ENCODE data around the gene C13orf42.

C13orf42 gene

DNA sequence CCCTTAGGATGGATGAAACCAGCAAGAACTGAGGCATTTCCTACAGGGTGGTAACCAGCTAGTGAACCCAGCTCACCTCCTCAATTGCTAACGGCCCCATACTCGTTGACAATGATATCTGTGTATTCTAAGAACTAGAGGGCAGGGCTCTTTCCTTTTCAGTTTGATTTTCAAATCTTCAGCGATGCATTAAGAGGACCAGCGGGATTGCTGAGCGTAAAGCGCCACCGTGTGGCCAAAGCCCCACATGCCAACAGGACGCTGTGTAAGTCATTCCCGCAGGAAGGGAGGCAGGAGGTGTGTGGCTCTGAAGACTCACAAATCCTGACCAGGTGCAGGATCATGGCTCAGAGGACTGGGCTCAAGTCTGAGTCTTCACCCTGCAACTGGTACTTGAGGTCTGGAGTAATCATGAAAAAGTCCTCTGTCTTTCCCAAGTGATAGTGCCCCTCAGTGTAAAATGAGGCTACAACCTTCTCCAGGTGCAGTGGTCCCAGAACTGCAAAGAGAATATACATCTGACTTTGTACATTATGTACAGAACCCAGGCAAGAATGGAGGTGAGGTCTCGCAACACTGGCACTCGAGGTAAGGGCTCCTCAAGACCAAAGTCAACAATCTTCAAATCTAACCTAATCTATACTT is 40.9 kb downstream of the C13orf42 start:
- H3K4me3 ChIP-seq (ENCODE audit: low read depth, low read length): no peak overlapping the region
- DNase-seq (ENCODE audit: low read depth): peak; percentile 27

DNA sequence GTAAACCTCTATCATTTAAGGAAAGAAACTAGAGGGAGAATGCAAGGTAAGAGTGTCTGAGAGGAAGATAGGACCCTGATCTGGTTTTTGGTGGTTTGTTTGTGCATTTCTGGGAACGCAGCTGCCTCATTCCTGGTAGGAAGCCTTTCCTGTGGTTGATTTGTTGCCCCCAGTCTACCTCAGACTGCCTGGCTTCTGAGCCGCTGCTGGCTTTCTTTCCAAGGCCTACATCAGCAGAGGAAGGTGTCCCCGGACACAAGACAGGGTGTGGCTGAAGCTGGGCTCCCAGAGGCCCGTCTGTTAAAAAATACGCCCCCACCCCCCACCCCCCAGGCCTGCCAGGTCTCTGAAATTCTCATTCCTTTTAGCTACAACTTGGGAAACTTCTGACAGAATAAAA is 42.6 kb downstream of the C13orf42 start:
- no peak overlapping the region for H3K4me3 ChIP-seq (ENCODE audit: low read depth, low read length)
- DNase-seq (ENCODE audit: low read depth): no peak

DNA sequence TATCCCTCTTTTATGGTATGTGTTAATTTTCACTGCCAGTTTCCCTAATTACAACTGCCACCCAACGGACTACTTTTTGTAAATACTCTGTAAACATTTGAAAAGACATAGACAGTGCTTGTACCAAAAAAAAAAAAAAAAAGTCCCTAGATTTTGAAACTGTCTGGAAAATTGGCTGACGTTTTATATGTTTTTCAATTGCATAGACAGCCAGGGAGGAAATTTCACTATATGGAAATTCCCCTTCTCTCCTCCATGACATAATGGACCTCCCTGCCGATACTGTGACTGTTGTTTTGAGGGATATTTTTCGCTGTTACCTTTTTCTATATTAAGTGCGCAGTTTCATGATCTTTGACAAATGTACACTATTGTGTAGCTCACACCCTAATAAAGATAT is 43.4 kb downstream of the C13orf42 start:
- no peak overlapping the region for H3K4me3 ChIP-seq (ENCODE audit: low read depth, low read length)
- no peak for DNase-seq (ENCODE audit: low read depth)

DNA sequence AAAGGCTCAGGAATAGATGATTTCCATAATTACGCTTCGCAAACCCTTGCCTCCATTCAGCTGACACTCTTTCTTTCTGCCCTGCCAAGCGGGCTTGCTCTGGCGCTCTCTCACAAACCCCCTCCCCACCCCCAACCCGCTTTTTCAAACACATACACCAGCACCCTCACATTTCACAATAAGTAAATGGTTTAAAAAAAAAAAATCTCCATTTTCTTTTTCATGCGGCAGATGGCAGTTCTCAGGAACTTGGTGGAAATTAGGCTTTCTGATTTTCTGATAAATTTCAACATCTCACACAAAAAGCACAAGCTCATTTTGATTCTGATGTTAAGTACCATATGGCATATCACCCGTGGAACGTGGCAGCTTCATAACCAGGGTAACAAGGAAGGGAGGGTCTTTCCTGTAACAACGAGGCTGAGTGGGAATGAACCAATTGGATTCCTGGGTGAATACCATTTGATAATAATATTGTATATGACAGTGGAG is 43.8 kb downstream of the C13orf42 start:
- DNase-seq (ENCODE audit: low read depth): no peak
- no peak overlapping the region for H3K4me3 ChIP-seq (ENCODE audit: low read depth, low read length)

DNA sequence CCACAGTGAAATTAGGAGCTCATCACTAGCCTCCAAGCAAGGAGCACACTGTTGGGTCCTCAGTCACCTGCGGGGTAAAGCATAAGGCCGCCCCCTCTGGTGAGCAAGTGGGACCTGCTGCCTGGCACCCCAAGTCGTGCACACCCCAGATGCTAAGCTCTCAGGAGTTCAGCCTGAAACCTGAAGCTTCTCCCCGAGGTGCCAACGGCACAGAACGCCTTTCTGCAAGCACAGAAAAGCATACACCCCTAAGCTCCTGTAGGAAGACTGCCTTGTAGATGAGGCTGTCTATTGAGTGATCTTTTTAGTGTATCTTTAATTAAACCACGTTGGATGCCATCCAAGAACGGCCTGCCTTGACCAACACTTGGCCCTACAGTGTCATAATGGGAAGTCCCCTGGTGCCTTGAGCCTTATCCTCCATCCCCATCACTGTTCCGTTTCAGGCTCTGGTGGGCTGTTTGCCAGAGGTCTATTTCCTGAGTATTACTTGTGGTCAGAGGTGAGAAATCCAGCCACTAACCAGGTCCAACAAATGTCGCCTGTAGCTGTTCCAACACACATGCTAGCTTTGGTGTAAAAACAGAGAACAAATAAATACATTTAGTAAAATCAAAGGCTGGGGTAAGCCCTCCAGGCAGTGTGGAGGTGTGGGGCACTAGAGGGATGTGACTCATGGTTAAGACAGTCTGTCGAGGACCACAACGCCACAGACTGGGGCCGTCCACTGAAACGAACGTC is 44.8 kb downstream of the C13orf42 start:
- DNase-seq (ENCODE audit: low read depth): no peak
- no peak overlapping the region for H3K4me3 ChIP-seq (ENCODE audit: low read depth, low read length)

DNA sequence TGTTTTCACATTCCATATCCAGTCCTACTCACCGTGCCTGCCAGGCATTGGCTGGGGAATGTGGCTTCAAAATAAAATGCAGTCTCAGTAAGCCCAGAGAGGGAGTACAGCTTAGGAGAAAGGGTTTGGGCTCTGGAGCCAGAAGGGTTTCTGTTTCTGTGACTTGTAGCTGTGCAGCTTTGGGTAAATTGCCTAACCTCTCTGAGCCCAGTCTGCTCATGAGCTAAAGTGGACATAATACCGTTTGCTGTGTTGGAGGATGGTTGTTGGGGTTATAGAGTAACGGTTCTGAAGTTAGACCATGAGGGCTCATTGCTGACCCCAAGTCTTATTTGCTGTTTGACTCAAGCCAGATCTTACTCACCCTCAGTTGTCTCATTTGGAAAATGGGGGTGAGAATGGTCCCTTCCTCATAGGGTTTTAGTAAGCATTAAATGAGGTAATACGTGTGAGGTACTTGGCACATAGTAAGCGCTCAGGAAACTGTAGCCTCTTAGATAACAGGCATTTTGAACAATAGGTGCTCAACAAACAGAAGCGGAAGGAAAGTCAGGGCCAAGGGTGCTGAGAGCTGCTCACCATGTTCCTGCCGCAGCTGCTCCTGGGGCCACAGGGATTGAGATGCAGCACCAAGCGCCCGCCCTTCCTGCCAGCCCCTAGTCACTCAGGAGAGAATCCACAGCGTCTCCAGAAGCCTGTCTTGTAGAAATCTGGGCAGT is 45.5 kb downstream of the C13orf42 start:
- no peak for DNase-seq (ENCODE audit: low read depth)
- no peak overlapping the region for H3K4me3 ChIP-seq (ENCODE audit: low read depth, low read length)

DNA sequence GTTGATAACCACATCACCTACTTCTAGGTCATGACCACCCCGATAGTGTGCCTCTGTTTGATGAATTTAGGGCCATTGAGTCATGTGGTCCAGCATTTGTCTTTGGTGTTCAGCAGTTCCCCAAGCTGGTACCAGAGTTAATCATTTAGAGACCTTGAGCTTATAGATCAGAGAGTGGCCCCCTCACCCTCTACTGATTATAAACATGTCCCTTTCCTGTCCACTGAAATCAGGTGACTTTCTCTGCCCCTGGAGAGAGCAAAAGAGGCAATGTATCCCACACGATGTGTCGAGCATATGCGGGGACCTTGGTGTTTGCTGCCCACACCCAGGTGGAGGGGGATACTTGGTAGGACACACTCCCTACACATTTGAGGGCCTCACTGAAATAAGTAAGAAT is 46.3 kb downstream of the C13orf42 start:
- no peak overlapping the region for H3K4me3 ChIP-seq (ENCODE audit: low read depth, low read length)
- no peak for DNase-seq (ENCODE audit: low read depth)

DNA sequence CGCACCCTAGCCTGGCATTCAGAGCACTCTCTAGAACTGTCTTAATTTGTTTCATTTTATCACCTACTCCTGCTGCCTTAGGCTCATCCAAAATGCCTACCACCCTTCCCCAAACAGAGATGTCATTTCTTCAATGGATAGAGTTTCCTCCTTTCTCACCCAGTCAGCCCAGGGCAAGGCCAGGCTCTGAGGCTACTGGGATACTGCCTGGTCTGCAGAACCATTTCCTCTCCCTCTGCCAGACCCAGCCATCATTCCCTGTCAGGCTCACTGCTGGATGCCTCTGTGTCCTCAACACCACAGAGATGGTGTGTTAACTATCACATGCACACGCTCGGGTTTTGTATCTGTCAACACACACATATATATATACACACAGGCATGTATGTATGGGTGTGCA is 47.2 kb downstream of the C13orf42 start:
- H3K4me3 ChIP-seq (ENCODE audit: low read depth, low read length): no peak overlapping the region
- DNase-seq (ENCODE audit: low read depth): no peak

DNA sequence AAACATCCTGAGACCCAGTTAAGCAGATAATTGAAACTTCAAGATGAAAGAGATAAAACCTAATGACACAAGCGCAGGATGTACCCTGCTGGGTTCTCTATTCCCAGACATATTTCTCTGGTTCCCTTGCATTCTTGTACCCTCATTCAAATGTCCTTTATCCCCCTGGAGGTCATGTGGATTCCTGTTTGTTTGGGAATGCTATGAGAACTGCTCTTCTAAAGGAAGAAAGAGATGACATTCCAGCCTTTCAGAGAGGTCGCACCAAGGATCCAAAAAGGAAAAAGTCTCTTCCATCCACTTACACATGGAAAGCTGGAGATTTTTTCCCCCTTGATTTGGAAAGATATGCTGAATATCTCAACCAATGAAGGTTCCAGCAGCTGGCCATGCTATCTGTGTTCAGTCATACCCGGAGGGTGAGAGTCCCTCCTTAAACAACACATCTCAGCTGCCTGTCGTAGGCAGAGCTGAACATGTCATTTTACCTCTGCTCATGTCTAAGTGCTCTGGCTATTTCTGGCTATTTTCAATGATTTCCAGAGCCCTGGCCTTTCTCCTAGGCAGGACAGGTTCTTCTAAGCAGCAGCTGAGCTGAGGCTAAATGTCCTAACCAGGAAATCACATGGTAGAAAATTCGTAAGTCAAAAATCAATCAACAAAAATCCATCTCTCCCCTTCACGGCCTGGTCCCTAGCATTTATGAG is 52.5 kb downstream of the C13orf42 start:
- DNase-seq (ENCODE audit: low read depth): no peak
- H3K4me3 ChIP-seq (ENCODE audit: low read depth, low read length): no peak overlapping the region

DNA sequence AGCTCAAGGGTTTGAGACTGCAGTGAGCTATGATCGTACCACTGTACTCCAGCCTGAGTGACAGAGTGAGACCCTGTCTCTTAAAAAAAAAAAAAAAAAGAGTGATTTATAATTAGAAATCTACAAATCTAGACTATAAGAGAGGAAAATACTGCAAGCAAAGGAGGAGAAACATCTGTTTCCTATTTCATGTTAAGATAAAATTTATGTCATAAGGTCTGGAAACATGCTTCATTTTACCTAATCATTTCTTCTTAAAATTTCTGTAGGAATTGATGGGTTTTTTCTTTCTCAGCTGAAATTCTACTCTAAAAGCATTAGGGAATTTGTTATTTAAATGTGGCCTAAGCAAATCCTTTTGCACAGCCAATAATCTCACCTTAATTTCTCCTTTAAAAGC is 53.2 kb downstream of the C13orf42 start:
- no peak overlapping the region for H3K4me3 ChIP-seq (ENCODE audit: low read depth, low read length)

DNA sequence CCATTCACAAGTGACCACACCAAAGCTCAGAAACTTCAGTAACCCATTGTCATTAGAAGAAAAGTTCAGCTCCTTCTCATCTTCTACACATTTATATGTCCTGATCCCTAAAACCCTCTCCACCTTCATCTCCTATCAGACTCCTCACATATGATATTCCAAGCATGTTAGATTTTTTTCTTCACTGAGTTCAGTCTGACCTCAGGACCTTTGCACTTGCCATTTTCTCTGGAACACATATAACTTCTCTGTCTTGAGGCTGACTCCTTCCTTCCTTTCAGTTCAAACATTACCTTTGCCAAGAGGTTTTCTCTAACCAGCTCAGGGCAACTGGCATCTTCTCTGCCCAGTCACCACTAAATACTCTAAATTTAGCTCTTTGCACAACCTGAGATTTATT is 54.1 kb downstream of the C13orf42 start:
- no peak overlapping the region for H3K4me3 ChIP-seq (ENCODE audit: low read depth, low read length)
- no peak for DNase-seq (ENCODE audit: low read depth)

More for the DNA sequence above, 53.2 kb downstream of the C13orf42 start:
- no peak for DNase-seq (ENCODE audit: low read depth)

DNA sequence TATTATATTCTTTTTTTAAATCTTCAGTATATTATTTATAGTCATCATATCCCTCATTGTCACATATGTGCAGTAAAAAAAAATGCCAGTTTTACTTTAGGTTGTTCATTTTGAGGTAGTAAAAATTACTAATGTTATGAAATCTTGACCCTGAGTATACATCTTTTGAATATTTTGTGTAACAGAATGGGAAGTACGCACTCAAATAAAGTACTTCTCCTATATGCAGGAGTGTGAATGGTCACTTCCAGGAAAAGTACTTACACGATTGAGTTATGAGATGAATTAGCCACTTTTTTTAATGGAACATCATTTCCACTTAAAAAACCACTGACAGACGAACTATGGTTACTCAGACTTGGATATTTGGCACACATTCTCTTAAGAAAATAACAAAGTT is 58.5 kb downstream of the C13orf42 start:
- H3K4me3 ChIP-seq (ENCODE audit: low read depth, low read length): no peak overlapping the region
- DNase-seq (ENCODE audit: low read depth): no peak

DNA sequence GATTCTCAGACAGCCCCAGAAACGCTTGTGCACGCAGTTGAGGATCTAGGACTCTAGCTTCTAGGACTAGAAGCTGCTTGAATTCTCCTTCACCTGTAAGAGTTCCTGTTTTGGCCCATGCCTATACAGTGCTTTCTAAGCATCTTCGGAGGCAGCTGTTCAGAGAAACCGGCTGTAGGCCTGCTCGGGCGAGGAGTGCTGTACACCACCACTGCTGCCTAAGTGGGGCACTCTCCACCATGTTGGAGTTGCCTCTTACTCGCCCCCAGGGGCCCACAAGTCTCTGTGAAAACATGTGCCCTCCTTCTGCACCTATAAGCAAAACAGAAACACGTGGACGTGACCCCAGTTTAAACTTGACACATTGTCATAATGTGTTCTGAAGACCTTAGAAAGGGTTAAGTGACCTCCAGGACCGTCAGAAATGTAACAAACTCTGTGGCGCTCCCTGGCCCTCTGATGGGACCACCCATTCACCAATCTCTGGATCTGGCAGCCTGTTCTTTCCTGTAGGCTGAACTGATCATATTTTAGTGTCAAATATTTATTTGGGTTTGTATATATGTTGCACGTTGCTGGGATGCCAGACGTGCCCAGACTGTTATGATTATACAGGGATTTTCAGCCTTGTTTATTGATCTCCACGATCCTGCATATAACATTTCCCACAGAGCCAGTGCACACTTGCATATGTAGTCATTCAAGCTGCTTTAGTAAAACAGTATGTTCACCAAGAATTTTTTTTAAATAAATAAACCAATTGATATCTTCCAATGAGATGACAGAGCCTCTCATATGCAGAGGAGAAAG is 60.8 kb downstream of the C13orf42 start:
- DNase-seq (ENCODE audit: low read depth): no peak
- H3K4me3 ChIP-seq (ENCODE audit: low read depth, low read length): no peak overlapping the region

DNA sequence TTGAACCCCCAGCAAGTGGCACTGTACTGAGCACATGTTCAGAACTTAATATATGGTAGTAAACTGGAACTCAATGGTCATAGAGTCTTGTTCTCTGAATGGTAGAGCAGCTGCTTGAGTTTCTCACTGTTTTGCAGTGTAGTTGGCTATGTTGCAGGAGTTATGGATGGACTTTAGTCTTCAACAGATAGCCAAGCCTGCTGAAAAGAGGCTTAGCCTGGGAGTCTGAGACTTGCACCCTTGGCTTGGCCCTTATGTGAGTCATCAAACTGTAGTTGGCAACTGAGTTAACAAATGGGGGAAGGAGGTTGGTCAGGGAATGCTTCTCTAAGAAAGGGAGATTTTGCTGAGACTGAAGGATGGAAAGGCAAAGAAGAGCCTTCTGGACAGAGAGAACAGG is 62.5 kb downstream of the C13orf42 start:
- no peak overlapping the region for H3K4me3 ChIP-seq (ENCODE audit: low read depth, low read length)
- no peak for DNase-seq (ENCODE audit: low read depth)

DNA sequence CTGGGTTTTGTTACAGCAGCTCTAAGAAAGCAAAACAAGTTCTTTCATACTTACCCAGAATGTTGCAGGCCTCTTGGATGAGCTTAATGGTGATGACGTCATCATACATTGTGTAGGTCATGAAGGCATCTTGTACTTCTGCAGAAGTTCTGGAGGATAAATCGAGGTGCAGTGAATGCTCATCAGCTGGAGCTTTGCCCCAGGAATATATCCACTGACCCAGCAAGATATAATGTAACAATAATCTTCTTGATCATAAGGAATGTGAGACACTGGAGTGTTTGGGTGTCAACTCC is 63.0 kb downstream of the C13orf42 start:
- H3K4me3 ChIP-seq (ENCODE audit: low read depth, low read length): no peak overlapping the region
- no peak for DNase-seq (ENCODE audit: low read depth)

DNA sequence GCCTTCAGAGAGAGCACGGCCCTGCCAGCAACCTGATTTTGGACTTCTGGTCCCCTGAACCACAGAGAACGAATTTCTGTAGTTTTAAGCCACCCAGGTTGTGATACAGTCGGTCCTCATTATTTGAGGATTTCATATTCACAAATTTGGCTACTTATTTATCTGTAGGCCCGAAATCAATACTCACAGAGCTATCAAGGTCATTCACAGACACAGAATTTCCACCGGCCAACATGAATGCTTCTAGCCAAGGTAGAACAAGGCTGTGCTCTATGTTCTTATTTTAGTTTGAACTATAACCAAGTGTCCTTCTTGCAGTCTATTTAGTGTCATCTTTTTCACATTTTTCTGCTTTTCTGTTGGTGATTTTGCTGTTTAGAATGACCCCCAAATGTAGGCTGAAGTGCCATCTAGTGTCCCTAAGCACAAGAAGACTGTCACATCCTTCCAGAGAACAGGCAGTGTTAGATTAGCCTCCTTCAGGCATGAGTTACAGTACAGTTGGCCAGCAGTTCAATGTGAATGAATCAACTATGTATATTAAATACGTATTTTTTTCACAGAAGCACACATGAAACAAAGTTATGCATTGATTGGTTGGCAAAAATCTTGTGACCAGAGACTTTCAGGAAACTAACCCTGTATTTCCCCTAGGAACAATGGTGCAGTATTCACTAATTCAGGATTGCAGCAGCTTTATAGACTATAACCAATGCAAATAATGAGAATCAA is 63.5 kb downstream of the C13orf42 start:
- no peak for DNase-seq (ENCODE audit: low read depth)

DNA sequence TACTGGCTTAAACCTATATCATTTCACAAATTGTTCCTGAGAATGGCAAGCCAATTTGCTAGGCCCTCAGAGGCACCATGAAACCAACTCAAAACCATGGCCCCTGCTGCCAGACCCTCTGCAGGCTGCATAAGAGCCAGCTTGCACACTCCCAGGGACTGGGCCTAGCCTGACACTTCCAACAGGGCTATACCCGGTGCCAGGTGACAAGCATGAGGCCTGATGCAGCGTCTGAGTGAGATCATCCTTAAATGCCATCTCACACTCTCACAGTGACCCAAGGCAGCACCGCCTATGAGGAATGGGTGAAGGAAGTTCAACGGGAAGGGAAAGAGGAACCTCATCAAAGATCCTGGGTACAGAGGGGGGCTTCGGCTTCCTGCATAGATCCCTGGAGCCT is 65.6 kb downstream of the C13orf42 start:
- no peak overlapping the region for H3K4me3 ChIP-seq (ENCODE audit: low read depth, low read length)

More for the DNA sequence above, 63.5 kb downstream of the C13orf42 start:
- no peak overlapping the region for H3K4me3 ChIP-seq (ENCODE audit: low read depth, low read length)

DNA sequence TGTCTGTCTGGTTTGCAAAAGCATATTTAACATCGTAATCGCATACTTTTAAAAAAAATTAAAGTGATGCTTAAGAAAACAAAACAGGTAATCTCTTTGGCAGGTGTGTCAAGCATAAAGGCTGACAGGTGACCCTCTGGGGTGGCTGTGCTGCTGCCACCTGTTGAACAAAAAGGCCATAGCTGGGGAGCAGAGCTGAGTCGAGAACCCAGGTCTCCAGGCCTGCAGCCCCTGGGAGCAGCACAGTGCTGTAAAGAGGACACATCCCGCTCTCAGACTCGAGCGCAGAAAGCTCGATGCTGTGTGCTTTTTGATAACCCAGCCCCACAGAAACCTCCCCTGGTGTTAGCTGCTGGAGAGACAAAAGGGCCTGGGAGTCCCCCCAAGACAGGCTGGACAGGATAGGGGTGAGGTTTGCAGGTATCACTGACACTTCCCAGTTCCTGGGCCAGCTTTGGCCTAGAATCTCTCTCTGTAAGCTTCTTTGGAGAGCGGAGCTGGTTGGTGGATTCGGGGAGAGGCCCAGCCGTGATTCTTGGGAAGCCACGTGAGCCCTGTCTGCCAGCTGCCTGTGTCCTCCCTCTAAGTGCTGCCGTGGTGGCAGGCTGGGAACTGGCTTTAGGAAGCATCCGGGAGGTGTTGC is 66.9 kb downstream of the C13orf42 start:
- H3K4me3 ChIP-seq (ENCODE audit: low read depth, low read length): no peak overlapping the region
- DNase-seq (ENCODE audit: low read depth): no peak

More for the DNA sequence above, 65.6 kb downstream of the C13orf42 start:
- no peak for DNase-seq (ENCODE audit: low read depth)

All from skeletal muscle cell (primary cell).